LHCN-M2 (cell line): Measurements from ENCODE around the gene TKTL1. TPM values are rescaled to one million over a fixed set of nuclear protein-coding genes. Genes with fewer than 3 reads are reported as not detected.
"Not testable (repeated sequence)": the region's sequence is repeated elsewhere in the genome, so short reads cannot be mapped to it uniquely, and the experiment has no call there.

ENCODE experiments used
- DNase-seq: peaks from one replicate; pipeline ENCODE4 v3.0.0-alpha.2; 2012; ENCODE audit warnings: low read depth
- total RNA-seq: library from RNA; depleted of rRNA; stranded (reverse); fragments of >200 nt; gene quantifications from 2 replicates; pipeline ENCODE4 v1.2.3, GENCODE V29; 2014

The TKTL1 gene
- total RNA-seq, 1 experiment from 2014 or later: not detected

DNA sequence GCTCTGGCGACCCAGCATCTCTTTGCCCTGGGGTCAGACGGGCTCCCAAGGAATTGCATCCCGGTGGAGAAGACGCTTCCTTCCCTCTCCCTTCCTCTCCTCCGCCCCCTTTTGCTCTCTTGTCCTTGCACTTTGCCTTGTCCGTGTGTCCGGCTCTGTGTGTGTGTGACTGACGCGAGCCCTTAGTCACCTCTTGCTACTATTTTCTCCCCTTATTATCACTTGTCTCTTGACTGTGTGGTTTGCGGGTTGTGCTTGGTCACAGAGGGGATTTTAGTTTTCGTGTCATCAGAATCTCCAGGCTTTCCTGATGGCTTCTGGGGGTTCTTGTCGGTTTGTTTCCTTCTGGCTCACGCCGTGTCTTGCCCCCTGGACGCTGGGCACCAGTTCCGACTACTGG is 47.5 kb downstream of the TKTL1 start:
- DNase-seq: not testable (repeated sequence)

DNA sequence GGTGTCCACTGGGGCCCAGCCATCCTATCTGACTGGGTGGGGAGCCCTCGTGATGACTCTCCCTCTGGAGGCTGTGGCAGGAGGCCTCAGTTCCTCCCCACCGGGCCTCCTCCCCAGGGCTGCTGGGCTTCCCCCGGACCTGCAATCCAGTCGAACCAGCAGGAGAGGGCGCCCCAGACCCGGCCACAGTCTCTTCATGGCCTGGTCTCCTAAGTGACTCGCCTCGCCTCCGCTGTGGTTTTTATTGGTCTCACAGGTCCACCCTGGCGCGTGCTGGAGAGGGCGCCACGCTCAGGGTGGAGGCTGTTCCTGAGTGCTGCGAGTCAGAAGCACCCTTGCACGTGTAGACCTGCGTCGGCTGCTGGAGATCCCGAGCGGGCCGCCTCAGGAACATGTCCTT is 48.0 kb downstream of the TKTL1 start:
- DNase-seq: not testable (repeated sequence)

DNA sequence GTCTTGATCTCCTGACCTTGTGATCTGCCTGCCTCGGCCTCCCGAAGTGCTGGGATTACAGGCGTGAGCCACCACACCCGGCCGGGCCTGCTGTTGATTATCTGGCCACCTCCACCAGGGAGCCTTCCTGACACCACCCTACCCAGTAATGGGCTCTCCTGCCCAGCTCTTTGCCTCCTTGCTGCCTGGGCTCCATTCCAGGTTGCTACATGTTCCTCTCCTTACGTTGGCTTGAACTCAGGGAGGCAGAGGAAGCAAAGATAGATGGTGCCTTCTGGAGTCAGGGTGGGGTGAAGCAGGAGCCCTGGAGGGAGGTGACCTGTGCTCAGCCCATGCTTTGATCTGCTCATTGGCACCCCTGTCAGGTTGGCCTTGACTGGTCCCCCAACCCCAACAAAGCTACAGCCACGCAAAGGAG is 52.5 kb downstream of the TKTL1 start:
- DNase-seq: no peak

DNA sequence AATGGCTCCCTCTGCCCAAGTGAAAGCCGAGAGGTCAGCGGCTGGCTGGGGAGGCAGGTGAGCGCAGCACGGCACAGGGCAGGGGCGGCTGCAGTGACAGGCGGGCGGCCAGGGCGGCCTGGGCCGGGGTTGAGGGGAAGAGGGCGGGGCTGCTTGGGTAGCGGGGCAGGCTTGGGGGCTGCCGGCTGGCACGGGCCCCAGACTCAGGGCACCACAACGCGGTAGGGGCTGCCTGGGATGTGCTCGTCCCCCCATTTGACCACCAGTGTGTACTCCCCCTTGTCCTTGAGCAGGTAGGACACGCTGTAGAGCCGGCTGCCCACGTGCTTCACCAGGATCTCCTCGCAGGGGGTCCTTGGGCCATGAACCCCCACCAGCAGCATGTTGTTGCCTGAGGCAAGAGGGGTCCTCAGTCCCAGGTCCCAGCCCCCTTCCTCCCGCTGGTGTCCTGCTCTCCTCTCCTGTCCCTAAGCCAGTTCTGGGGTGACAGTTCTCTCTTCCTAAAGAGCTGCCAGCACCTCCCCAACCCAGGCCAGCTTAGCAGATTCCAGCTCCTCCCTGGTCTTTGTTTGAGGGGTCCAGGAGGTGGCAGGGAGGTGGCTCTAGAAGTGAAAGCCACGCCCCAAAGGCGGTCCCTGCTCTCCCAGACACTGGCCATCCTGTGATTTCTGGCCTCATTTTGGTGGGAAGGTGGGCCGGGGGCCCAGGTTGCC is 53.2 kb downstream of the TKTL1 start:
- no peak for DNase-seq

DNA sequence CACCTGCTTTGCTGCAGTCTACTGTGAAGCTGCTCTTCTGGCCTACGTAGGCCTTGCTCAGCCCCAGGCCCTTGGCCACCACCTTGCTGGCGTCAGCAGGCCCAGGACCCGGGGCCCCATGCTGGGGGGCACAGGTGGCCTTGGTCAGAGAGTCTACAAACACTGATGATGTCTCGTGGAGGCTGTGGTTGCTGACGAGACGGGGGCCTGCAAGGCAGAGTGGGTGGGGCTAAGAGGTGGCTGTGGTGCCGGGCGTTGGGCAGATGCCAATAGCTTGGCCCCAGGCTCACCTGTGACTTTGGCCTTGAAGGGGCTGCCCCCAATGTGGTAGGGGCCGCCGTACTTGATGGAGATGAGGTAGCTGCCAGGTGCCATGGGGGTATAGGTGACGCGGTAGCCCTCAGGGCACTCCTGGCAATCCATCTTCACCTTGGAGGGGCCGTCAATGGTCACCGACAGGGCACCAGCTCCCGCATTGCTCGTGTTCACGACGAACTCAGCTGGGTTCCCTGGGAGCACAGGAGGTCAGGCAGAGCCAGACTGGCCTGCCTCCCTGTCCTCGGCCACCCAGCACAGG is 53.9 kb downstream of the TKTL1 start:
- no peak for DNase-seq

DNA sequence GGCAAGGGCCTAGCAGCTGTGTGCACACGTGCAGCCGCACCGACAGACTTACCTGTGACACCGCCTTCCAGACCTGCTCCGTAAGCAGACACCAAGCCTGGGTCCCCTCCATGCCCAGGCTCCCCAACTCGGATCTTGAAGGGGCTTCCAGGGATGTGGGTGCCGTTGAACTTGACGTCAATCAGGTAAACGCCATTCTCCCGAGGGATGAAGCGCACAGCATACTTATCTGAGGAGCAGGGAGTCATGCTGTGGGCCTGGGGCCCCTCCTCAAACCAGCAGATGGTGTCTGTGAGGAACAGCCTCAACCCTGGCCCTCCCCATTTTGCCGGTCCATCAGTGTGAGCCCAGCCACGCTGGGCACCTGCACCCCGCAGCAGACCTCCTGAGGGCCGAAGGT is 54.4 kb downstream of the TKTL1 start:
- no peak for DNase-seq

DNA sequence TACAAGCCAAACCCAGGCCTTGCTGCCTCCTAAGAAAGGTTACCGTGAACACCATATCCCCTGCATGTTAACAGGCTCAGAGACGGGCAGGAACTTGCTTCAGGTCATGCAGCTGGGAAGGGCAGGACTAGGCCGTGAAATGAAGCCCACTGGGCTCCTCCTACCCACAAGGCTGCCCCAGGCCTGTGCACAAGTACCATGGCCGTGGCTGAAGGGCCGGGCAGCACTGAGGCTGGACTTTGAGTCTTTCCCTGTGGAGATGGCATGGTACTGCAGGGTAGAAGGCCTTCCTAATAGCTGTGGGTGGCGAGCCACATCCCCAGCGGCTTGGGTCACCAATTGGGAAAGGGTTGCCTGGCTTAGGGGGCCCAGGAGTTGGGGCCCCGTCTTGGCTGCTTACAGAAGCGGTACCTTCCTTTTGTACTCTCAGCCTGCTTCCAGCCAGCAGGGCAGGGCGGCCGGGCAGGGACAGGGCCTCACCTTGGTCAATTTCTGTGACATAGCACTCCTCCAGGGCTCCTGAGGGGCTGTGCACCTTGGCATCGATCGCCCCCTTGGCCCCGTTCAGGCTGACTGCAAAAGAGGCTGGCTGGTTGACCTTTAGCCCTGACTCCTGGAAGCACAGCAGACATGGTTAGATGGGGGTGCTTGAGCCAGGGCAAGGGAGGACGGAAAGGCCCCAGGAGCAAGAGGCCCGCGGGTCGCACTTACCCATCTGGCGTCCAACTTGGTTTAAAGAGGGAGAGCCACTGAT is 55.0 kb downstream of the TKTL1 start:
- DNase-seq: no peak

DNA sequence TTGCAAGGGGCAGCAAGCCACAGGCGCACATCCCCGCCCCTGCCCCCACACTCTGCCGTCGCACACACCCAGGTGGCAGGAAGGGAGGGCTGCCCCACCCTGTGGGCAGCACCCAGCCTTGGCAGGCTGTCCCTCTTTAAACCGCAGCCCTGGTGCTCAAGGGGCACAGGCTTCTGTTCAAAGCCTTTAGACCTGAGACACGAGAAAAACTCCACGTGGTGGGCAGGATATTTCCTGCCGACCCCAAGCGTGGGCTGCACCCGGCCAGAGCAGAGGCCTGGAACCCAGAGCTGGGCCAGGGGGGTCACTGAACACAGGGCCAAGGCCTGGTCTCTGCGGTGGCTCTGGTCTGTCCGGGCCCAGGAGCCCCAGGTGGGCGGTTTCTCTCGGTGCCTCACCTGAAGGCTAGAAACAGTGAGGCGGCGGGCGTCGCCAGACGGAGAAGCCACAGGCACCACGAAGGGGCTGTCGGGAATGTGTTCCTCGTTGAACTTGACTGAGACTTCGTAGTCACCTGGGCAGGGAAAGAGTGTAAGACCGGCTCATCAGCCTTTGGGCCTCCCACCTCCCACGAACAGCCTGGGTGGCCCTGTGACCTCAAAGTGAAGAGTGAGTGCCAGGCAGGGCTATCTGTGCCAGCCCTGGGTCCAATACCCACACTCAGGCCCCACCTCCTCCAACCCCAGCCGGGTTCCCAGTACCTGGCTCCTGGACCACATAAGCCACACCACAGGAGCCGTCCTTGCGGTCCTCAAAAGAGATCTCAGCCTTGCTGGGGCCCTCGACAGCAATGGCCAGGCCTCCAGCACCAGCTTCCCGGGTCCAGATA is 55.8 kb downstream of the TKTL1 start:
- no peak for DNase-seq

DNA sequence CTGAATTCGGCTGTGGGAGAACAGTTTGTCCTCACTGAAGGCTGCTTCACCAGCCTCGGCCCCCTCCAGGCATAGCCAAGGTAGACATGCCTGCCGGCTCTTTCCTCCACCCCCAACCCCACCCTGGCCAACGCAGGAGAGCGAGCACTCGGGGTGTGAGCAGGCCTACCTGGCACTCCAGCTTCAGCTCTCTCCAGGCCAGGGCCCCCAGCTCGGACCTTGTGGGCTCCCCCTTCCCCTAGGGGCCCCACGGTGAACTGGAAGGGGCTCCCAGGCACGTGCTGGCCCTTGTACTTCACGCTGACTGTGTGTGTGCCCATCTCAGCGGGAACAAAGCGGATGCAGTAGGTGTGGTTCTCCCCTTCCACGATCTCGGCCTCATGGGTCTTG is 56.4 kb downstream of the TKTL1 start:
- no peak for DNase-seq

DNA sequence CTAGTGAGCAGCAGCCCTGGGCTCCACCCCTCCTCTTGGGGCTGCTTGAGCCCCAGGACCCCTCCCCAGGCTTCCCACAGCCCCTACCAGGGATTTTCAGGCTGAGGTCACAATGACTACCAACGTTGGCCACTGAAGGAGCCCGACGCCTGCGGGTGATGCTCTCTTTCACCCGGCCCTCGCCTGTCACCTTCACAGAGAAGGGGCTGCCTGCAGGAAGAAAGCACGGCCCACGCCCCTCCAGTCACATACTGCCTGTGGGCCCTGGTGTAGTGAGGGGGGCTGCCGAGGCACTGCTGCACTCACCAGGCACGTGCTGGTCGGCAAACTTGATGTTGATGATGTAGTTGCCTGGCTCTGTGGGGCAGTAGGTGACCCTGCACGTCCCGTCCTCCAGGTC is 56.9 kb downstream of the TKTL1 start:
- DNase-seq: no peak

DNA sequence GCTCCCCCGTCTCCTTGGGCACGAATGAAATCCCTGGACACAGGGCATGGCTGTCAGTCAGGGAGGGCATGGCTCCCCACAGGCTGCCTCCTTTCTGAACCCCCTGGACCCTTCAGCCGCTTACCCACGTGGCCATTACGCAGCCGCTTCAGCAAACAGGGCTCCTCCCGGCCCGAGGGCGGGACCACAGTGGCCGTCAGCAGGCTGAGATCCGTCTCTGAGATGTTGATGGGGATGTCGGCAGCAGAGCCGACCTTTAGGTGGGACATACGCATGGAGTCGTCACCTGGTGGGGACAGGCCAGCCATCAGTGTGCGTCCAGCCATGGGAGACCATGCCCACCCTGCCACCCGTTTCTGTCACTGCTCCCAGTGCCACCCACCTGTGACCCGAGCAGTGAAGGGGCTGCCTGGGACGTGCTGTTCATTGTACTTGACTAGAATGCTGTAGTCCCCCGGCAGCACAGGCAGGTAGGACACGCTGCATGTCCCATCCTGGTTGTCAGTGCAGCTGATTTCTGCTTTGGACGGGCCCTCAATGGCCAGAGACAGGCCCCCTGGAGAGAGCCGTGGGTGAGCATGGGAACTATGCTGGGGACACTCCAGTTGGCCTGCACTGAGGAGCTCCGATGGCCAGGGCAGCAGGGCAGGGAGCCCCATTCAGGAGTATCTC is 57.7 kb downstream of the TKTL1 start:
- DNase-seq: no peak

DNA sequence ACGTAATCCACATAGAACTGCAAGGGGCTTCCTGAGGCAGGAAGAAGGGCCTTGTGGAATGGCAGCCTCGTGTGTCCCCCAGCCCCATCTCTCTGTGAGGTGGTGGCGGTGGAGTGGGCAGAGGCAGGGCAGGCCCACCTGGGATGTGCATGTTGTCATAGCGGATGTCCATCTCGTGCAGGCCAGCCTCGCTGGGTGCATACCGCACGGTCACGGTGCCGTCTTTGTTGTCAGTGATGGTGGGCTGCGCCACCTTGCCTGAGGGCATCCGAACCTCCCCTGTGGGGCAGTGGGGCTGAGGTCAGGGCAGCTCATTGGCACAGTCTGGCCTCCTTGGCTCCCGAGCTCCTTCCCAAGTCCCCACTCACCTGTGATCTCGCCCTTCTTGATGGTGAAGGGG is 58.4 kb downstream of the TKTL1 start:
- no peak for DNase-seq

DNA sequence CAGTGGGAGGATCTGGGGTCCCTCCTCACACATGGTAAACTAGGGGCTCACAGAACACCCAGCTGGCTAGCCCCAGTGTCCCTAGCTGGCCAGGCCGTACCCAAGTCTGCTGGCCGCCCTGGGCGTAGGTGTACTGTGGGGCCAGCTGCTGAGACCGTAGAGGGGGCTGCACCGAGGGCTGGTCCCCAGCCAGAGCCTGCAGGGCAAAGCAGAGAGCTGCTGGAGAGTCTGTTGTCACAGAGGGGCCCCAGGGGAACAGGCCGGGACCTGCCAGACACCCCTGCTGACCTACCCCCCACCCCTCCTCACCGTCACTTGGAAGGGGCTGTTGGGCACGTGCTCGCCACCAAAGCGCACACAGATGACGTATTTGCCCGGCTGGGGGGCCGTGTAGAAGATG is 58.9 kb downstream of the TKTL1 start:
- no peak for DNase-seq

DNA sequence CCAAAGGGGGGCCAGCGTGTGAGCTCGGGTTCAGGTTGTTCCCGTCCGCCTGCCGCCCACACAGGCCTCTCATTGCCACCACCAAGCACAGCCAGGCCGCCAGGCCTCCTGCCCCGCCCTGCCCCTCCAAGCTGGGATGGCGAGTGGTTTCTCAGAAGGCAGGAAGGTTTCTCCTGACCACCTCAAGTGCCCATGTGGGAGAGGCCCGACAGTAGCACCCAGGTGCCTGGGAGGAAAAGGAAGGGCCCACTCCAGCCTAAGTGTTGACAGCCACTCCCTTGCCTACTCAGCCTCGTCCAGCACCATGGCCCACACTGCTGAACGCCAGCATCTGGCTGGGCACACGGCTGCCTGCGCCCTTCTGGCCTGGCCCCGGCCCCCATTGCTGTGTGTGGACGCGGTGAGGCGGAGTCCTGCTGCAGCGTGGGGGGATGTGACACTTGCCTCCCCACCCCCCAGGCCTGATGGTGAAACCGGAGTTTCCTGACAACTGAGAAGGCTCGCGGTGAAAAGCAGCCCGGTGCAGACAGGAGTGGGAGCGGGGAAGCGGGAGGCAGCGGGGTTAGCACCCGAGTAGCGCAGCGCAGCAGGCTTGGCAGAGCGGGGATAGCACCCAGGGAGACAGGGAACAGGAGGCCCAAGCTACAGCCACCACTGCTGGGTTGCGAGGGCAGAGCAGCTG is 59.6 kb downstream of the TKTL1 start:
- no peak for DNase-seq

DNA sequence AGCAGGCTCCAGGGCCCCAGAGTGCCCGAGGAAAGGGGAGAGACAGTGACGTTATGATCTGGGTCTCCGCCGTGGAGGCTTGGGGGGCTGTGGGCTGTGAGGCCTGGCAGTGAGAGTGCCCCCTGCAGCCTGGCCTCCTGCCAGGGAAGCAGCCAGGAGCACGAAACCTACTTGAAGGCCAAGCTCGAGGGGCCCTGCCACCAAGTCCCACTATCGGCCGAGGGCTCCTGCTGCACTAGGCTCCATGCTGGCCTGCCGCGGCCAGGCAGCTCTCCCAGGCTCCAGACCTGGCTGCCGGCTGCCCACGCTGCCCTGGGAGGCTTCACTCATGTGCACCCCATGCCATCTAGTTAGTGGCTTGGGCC is 60.2 kb downstream of the TKTL1 start:
- DNase-seq: no peak

DNA sequence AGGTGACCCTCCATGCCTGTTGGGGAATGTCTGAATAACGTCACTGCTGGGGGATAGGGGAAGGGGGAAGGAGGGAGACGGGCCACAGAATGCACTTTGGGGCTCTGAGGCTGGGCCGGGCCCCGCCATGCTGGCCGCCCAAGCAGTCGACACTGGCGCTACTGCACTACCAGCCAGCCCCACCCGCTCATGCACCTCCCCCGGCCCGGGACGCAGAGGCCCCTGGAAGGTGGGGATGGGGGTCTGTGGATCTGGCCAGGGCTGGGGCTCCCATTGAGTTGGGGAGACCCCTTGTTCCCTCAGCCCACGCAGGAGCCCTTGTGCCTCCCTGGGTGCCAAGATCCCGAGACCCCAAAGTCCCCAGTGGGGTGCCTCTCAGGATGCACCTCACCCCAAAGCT is 61.0 kb downstream of the TKTL1 start:
- no peak for DNase-seq

DNA sequence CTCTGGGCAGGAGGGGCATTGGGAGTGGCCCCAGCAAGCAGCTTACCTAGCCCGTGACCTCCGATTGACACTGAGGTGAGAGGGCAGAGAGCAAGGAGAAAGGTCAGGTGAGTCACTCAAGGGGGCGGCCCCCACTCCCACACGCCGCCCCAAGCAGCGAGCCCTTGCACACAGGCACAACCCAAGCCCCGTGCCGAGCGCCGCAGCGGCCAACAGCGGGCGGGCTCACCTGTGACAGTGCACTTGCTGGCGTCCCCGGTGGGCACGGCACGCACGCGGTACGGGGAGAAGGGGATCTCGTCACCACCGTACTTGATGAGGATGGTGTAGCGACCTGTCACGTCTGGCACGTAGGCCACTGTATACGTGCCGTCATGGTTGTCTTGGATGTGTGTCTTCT is 61.6 kb downstream of the TKTL1 start:
- no peak for DNase-seq

DNA sequence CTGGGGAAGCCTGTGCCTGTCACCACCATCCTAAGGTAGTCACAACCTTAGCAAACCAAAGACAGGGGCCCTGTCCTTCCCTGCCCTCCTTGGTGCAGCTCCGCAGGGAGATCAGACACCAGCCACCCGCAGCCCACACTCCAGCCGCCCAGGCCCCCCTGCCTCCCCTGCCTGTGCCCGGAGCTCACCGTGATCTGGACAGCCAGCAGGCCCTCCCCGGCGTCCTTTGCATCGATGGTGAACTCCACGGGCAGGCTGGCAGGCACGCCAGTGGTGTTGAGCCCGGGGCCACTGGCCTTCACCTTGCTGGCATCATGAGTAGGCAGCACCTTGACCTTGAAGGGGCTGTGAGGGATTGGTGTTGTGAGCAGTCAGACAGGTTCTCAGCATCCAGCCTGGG is 62.4 kb downstream of the TKTL1 start:
- DNase-seq: no peak

DNA sequence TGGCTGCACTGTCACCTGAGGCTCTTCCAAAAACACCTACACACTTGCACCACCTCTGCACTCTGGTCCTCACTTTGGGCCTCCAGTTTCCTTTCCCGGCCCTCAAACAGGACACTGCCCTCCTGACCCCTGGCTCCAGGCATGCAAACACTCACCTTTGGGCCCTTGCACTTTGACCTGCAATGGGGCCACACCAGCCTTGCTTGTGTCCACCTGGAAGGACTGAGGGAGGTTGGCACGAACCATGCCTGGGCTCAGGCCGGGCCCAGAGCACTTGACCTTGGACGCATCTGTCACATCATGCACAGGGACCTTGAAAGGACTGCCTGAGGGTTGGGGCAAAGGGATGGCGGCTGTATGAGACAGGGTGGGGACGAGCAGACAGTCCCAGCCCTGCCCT is 63.2 kb downstream of the TKTL1 start:
- no peak for DNase-seq

DNA sequence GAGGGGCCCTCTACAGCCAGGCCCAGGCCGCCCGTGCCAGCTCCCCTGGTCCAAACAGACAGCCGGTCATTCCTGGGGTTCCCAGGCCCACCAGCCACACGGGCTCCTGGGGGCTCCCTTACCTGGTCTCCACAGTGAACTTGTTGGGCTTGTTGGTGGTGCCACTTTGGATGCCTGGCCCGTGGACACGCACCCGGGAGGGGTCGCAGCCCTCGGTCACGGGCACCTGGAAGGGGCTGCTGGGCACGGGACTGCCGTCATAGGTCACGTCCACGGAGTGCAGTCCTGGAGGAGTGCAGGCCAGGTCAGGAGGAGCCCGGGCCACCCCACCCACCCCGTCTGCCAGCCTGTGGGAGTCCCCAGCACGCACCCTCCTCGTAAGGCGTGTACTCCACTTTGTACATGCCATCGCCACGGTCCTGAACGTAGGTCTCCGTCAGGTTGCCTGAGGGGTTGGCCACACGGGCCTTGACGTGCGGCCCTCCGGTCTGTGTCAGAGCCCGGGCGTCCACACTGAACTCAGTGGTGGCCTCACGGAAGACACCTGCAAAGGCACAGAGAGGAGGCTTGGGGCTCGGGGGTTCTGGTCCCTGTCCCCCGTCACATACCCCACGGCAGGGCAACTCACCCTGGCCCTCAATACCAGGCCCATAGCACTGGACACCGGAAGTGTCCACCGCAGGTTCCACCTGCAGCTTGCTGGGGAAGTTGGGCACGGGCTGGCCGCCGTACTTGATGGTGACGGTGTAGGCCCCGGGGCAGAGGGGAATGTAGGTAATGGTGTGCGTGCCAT is 64.0 kb downstream of the TKTL1 start:
- no peak for DNase-seq
